ENCODE data around the gene HSD17B12. TPM values are rescaled to one million over a fixed set of nuclear protein-coding genes. Genes with fewer than 3 reads are reported as not detected.

Gene HSD17B12
- polyA plus RNA-seq, 1 donor (not counting 4 experiments of a cell fraction or from before 2014, with no cell fraction given): 105 TPM

GRCh38 chr11:43779306-43779705, 98.8 kb downstream of the HSD17B12 start:
- FAIRE-seq: no peak
- Histone ChIP-seq H3K4me1 (ENCODE audit: control insufficient read depth, extremely low read depth, insufficient read depth, low read length) (no peaks in the 10 kb centered on the region), H3K9me3 (ENCODE audit: control insufficient read depth, low read depth, low read length) (no peaks in the 10 kb centered on the region), H3K36me3 (ENCODE audit: control insufficient read depth in 2 of 2, extremely low read depth in 1 of 2, insufficient read depth in 2 of 2, low read length in 2 of 2) (peaks cover 1 to 4% of the 10 kb centered on the region in 2 experiments), H4K20me1 (ENCODE audit: control insufficient read depth, extremely low read depth, insufficient read depth, low read length) (no peaks in the 10 kb centered on the region), H3K79me2 (ENCODE audit: control insufficient read depth, insufficient read depth, low read length) (peaks cover 23% of the 10 kb centered on the region), H3K9ac (ENCODE audit: control insufficient read depth, extremely low read depth, insufficient read depth, low read length) (no peak overlapping the region), H3K4me3 (ENCODE audit: control insufficient read depth in 2 of 3, extremely low read depth in 1 of 3, insufficient read depth in 2 of 3, low read depth in 1 of 3, low read length in 3 of 3) (no peak overlapping the region), H3K9me1 (ENCODE audit: control insufficient read depth, extremely low read depth, insufficient read depth, low read length) (no peaks in the 10 kb centered on the region), H3K27me3 (ENCODE audit: control insufficient read depth, extremely low read depth, insufficient read depth, low read length) (no peaks in the 10 kb centered on the region), H3K27ac (ENCODE audit: control insufficient read depth, insufficient read depth, low read length) (no peak overlapping the region), H2AFZ (ENCODE audit: control insufficient read depth, low read length) (no peak overlapping the region), H3K4me2 (ENCODE audit: control insufficient read depth, extremely low read depth, insufficient read depth, low read depth, low read length) (no peak overlapping the region)
- TF ChIP-seq EZH2 (IDR thresholded peaks at IDR 0.05; ENCODE audit: low read length) (no peak), CTCF (optimal IDR thresholded peaks at IDR 0.05 in 1 of 3, IDR thresholded peaks at IDR 0.05 in 1 of 3, conservative IDR thresholded peaks at IDR 0.05 in 1 of 3; ENCODE audit: extremely low read depth in 1 of 3, insufficient read depth in 2 of 3, low read length in 3 of 3) (no peak)
- dilution Hi-C loops (cut with MboI; ENCODE audit: extremely low pct_ligation_motif_present, low sequenced_read_pairs): no loop called here
- DNase-seq (ENCODE audit: low read depth, low spot score): no peak

GRCh38 chr11:43784301-43784700, 103.8 kb downstream of the HSD17B12 start:
- no peaks in the 10 kb centered on the region for H4K20me1 ChIP-seq (ENCODE audit: control insufficient read depth, extremely low read depth, insufficient read depth, low read length)
- peaks cover 24% of the 10 kb centered on the region for H3K79me2 ChIP-seq (ENCODE audit: control insufficient read depth, insufficient read depth, low read length)
- H2AFZ ChIP-seq (ENCODE audit: control insufficient read depth, low read length): no peak overlapping the region

More at GRCh38 chr11:43784301-43784700, 103.8 kb downstream of the HSD17B12 start:
- H3K4me1 ChIP-seq (ENCODE audit: control insufficient read depth, extremely low read depth, insufficient read depth, low read length): peaks cover 2% of the 10 kb centered on the region
- H3K27ac ChIP-seq (ENCODE audit: control insufficient read depth, insufficient read depth, low read length): no peak overlapping the region
- H3K36me3 ChIP-seq (ENCODE audit: control insufficient read depth in 2 of 2, extremely low read depth in 1 of 2, insufficient read depth in 2 of 2, low read length in 2 of 2): no peaks in the 10 kb centered on the region
- H3K4me3 ChIP-seq (ENCODE audit: control insufficient read depth in 2 of 3, extremely low read depth in 1 of 3, insufficient read depth in 2 of 3, low read depth in 1 of 3, low read length in 3 of 3): no peak overlapping the region
- no peak for DNase-seq (ENCODE audit: low read depth, low spot score)
- TF ChIP-seq CTCF (optimal IDR thresholded peaks at IDR 0.05 in 1 of 3, IDR thresholded peaks at IDR 0.05 in 1 of 3, conservative IDR thresholded peaks at IDR 0.05 in 1 of 3; ENCODE audit: extremely low read depth in 1 of 3, insufficient read depth in 2 of 3, low read length in 3 of 3) (no peak), EZH2 (IDR thresholded peaks at IDR 0.05; ENCODE audit: low read length) (no peak)
- H3K9me3 ChIP-seq (ENCODE audit: control insufficient read depth, low read depth, low read length): no peaks in the 10 kb centered on the region
- no peak for FAIRE-seq
- no peaks in the 10 kb centered on the region for H3K9me1 ChIP-seq (ENCODE audit: control insufficient read depth, extremely low read depth, insufficient read depth, low read length)
- no peak overlapping the region for H3K9ac ChIP-seq (ENCODE audit: control insufficient read depth, extremely low read depth, insufficient read depth, low read length)
- H3K27me3 ChIP-seq (ENCODE audit: control insufficient read depth, extremely low read depth, insufficient read depth, low read length): no peaks in the 10 kb centered on the region
- no peak overlapping the region for H3K4me2 ChIP-seq (ENCODE audit: control insufficient read depth, extremely low read depth, insufficient read depth, low read depth, low read length)
- dilution Hi-C loops (cut with MboI; ENCODE audit: extremely low pct_ligation_motif_present, low sequenced_read_pairs): no loop called here

Data from keratinocyte (primary cell).